Lower leg skin (tissue), 3 donors: Measurements from ENCODE around the gene CACNA1A.

Experiments
- POLR2A ChIP-seq, 2 donors: fragments of 450-650 bp; IDR thresholded peaks; one replicate each; pipeline ENCODE4 v1.6.1; 2016 to 2017; ENCODE audit warnings: antibody characterized with exemption in 2 of 2, mild to moderate bottlenecking in 1 of 2, moderate library complexity in 1 of 2
- TF ChIP-seq, protein P1 (sequence below), 3 donors: fragments of 450-650 bp; IDR thresholded peaks; one replicate each; pipeline ENCODE4 v1.5.1; 2016; ENCODE audit warnings: antibody characterized with exemption in 3 of 3, mild to moderate bottlenecking in 3 of 3, moderate library complexity in 2 of 3

DNA sequence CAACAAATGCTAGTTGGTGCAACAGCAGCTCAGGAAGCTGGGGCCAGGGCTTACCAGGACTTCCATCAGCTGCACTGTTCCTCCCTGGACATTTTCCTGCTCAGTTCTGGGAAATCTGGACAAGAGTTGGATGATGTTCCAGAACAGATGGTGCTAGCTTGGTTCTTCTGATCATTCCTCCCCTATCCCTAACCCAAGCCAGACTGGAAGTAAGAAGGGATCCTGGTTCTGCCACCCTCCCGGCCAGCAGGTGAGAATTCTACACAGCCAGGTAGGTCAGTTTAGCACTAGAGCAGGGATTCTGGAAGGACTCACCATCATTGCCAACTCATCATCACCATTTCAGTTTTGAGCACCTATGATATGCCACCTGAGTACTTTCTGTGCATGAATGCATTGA is 30.2 kb downstream of the CACNA1A start:
- TF ChIP-seq, protein P1, sequence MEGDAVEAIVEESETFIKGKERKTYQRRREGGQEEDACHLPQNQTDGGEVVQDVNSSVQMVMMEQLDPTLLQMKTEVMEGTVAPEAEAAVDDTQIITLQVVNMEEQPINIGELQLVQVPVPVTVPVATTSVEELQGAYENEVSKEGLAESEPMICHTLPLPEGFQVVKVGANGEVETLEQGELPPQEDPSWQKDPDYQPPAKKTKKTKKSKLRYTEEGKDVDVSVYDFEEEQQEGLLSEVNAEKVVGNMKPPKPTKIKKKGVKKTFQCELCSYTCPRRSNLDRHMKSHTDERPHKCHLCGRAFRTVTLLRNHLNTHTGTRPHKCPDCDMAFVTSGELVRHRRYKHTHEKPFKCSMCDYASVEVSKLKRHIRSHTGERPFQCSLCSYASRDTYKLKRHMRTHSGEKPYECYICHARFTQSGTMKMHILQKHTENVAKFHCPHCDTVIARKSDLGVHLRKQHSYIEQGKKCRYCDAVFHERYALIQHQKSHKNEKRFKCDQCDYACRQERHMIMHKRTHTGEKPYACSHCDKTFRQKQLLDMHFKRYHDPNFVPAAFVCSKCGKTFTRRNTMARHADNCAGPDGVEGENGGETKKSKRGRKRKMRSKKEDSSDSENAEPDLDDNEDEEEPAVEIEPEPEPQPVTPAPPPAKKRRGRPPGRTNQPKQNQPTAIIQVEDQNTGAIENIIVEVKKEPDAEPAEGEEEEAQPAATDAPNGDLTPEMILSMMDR (IDR thresholded peaks at IDR 0.05): no peak
- no peak for TF ChIP-seq POLR2A (IDR thresholded peaks at IDR 0.05)
